ENCODE measurements around the gene MSI1. TPM values are rescaled to one million over a fixed set of nuclear protein-coding genes. Genes with fewer than 3 reads are reported as not detected.

The MSI1 gene
- total and polyA plus RNA-seq, 3 experiments from 2014 or later, result 0.22 TPM; not detected in 1

DNA sequence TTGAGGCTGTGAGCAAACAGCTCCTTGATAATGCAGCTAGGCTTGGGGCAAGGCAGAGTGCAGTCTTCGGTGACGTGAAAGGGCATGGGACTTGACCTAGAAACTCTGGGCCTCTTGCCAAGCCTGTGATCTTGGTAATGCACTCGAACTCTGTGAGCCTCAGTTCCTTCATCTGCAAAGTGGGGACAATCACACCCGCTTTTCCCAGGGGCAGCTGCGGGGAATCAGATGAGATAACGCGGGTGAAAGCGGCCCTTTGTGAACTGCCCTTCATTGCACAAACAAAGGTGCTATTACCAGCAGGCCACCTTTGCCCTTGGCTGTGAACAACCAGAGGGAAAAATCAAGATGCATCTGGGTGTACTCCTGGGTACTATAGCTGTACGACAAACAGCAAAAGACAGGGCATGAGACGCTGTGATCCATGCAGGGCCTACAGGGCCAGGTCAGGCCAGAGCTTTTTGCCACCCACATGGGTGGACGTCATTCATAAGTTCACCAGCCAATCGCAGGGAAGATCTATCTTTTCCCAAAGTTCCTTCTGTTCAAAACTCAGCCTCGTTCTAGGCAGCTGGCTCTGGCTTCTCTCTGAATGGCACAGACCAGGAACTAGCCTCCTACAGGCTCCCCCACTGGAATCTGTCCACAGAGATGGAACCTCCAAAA lies 3.2 kb downstream of the MSI1 start:
- ChIA-PET POLR2A (no interaction called here), CTCF (interaction anchor here (1.3 kb wide), 2 partner anchors 11 to 78 kb away, joined by 3 read pairs; no protein-coding TSS in a partner anchor)
- Mint-ChIP-seq H3K4me3 (peak overlapping the region in 2 of 7 donors; percentile 21 to 66), H3K4me1 (peaks cover 8 to 27% (median 20%) of the 10 kb centered on the region in 3 donors), H3K36me3 (no peaks in the 10 kb centered on the region), H3K27me3 (peaks cover 63 to 78% of the 10 kb centered on the region in 2 donors), H3K27ac (no peak overlapping the region), H3K9me3 (no peaks in the 10 kb centered on the region)
- Histone ChIP-seq H3K4me1 (ENCODE audit: insufficient read depth, low read length) (peaks cover 5% of the 10 kb centered on the region), H3K27me3 (ENCODE audit: insufficient read depth, low read length, poor library complexity, severe bottlenecking) (peaks cover 40% of the 10 kb centered on the region), H3K36me3 (ENCODE audit: insufficient read depth, low read length) (no peaks in the 10 kb centered on the region), H3K4me3 (ENCODE audit: low read length) (no peak overlapping the region), H3K27ac (ENCODE audit: low read depth, low read length) (no peak overlapping the region), H3K9me3 (ENCODE audit: low read length) (no peaks in the 10 kb centered on the region)
- DNase-seq, result no peak

DNA sequence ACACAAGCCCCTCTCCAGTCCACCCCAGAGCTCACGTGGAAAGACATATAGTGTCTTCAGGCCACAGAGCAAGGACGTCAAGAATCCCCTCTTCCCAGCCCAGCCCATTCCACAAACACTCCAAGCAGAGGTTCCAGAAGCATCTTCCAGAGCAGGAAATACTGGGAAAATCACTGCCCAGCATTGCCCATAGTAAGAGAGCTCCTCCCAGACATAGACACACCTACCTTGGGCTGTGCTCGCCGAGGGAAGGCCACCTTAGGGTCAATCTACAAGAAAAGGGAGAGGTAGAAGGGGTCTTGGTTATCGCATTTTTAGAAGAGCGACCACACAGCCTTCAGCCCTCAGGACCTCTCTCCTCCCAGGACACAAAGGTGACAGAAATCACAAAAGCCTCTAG lies 4.5 kb downstream of the MSI1 start:
- Histone ChIP-seq H3K36me3 (ENCODE audit: insufficient read depth, low read length) (no peaks in the 10 kb centered on the region), H3K4me1 (ENCODE audit: insufficient read depth, low read length) (peaks cover 2% of the 10 kb centered on the region), H3K4me3 (ENCODE audit: low read length) (no peak overlapping the region), H3K27me3 (ENCODE audit: insufficient read depth, low read length, poor library complexity, severe bottlenecking) (peaks cover 27% of the 10 kb centered on the region), H3K9me3 (ENCODE audit: low read length) (no peaks in the 10 kb centered on the region), H3K27ac (ENCODE audit: low read depth, low read length) (no peak overlapping the region)
- ChIA-PET CTCF (no interaction called here), POLR2A (no interaction called here)
- H3K4me1 Mint-ChIP-seq, result peaks cover 1 to 19% (median 13%) of the 10 kb centered on the region in 3 donors
- no peak overlapping the region for H3K27ac Mint-ChIP-seq
- DNase-seq, result no peak
- H3K36me3 Mint-ChIP-seq, result no peaks in the 10 kb centered on the region
- H3K4me3 Mint-ChIP-seq, result no peak overlapping the region
- H3K9me3 Mint-ChIP-seq, result no peaks in the 10 kb centered on the region
- H3K27me3 Mint-ChIP-seq, result peaks cover 58 to 76% of the 10 kb centered on the region in 2 donors

DNA sequence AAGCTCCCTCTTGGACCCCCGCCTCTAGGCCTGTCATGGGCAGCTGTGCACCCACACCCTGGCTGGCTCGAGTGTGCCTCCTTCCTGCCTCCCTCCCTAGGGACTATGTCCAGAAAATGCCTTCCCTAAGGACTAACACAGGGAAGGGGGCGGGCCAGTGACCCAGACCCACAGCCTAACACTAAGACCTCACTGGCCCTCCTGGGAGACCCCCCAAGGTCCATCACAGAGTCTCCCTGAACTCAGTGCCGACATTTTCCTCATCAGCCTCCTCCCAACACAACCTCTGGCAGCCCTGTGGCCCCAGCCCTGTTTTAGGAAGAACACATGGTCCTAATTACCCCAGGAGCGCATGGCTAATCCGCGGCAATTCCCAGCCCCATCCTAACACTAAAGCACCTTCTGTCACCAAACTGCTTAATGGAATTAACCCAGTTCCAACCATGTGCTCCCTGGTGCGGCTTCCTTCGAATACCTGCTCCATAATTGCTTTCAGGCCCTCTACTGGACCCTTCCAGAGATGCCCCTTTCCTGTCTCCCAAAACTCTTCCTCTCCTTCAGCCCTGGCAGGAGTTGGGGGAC lies 5.6 kb downstream of the MSI1 start:
- POLR2A ChIA-PET, result no interaction called here
- Histone ChIP-seq H3K9me3 (ENCODE audit: low read length) (no peaks in the 10 kb centered on the region), H3K4me3 (ENCODE audit: low read length) (no peak overlapping the region), H3K4me1 (ENCODE audit: insufficient read depth, low read length) (no peaks in the 10 kb centered on the region), H3K27ac (ENCODE audit: low read depth, low read length) (no peak overlapping the region), H3K27me3 (ENCODE audit: insufficient read depth, low read length, poor library complexity, severe bottlenecking) (peaks cover 25% of the 10 kb centered on the region), H3K36me3 (ENCODE audit: insufficient read depth, low read length) (no peaks in the 10 kb centered on the region)
- peak overlapping the region in 1 of 8 donors; percentile 27 for H3K27ac Mint-ChIP-seq
- no peak overlapping the region for H3K4me3 Mint-ChIP-seq
- CTCF ChIA-PET, result no interaction called here
- peaks cover 56 to 79% of the 10 kb centered on the region in 2 donors for H3K27me3 Mint-ChIP-seq
- peaks cover 0 to 17% (median 11%) of the 10 kb centered on the region in 3 donors for H3K4me1 Mint-ChIP-seq
- H3K9me3 Mint-ChIP-seq, result no peaks in the 10 kb centered on the region
- no peaks in the 10 kb centered on the region for H3K36me3 Mint-ChIP-seq
- DNase-seq, result no peak

DNA sequence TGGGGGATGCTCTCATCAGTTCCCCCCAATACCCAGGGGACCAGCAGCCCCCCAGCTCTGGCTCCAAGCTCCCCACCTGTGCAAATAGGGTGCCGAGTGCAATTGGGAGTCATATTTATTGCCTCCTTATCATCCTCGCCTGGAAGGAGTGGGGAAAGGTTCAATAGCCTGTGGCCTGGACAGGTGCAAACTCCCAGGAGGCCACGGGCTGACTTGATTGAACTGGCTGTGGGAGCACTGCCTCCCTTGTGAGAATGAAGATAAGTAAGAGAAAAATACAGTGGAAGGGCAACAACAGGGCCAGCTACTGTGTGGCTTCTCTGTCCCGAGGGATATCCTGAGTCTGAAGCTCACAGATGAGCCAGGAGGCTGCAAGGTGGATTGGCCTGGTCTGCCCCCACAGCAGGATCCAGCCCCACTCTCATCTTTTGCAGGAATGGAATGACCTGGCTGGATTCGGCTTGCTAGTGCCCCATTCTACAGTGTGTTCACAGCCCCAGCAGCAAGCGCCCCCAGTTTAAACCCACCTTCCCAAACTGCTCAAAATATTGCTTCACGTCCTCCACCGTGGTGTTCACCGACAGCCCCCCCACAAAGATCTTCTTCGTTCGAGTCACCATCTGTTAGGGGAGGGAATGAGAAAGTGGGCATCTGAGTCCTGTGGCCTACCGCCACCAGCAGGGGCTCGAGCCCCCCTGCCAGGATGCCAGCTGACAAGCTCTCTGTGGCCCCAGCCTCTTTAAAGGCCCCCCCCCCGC lies 6.3 kb downstream of the MSI1 start:
- H3K4me3 Mint-ChIP-seq, result no peak overlapping the region
- H3K27me3 Mint-ChIP-seq, result peaks cover 54 to 83% of the 10 kb centered on the region in 2 donors
- no peak for DNase-seq
- H3K4me1 ChIP-seq (ENCODE audit: insufficient read depth, low read length), result no peaks in the 10 kb centered on the region
- H3K27ac ChIP-seq (ENCODE audit: low read depth, low read length), result no peak overlapping the region
- H3K27ac Mint-ChIP-seq, result no peak overlapping the region
- no peaks in the 10 kb centered on the region for H3K36me3 ChIP-seq (ENCODE audit: insufficient read depth, low read length)
- H3K36me3 Mint-ChIP-seq, result no peaks in the 10 kb centered on the region
- ChIA-PET CTCF (no interaction called here), POLR2A (interaction anchor here (0.6 kb wide), 1 partner anchor 166 kb away, joined by 4 read pairs; the partner anchor contains the start of gene COQ5)
- no peak overlapping the region for H3K4me3 ChIP-seq (ENCODE audit: low read length)
- H3K4me1 Mint-ChIP-seq, result peaks cover 0 to 14% (median 10%) of the 10 kb centered on the region in 3 donors
- H3K9me3 ChIP-seq (ENCODE audit: low read length), result no peaks in the 10 kb centered on the region
- peaks cover 23% of the 10 kb centered on the region for H3K27me3 ChIP-seq (ENCODE audit: insufficient read depth, low read length, poor library complexity, severe bottlenecking)
- H3K9me3 Mint-ChIP-seq, result no peaks in the 10 kb centered on the region

DNA sequence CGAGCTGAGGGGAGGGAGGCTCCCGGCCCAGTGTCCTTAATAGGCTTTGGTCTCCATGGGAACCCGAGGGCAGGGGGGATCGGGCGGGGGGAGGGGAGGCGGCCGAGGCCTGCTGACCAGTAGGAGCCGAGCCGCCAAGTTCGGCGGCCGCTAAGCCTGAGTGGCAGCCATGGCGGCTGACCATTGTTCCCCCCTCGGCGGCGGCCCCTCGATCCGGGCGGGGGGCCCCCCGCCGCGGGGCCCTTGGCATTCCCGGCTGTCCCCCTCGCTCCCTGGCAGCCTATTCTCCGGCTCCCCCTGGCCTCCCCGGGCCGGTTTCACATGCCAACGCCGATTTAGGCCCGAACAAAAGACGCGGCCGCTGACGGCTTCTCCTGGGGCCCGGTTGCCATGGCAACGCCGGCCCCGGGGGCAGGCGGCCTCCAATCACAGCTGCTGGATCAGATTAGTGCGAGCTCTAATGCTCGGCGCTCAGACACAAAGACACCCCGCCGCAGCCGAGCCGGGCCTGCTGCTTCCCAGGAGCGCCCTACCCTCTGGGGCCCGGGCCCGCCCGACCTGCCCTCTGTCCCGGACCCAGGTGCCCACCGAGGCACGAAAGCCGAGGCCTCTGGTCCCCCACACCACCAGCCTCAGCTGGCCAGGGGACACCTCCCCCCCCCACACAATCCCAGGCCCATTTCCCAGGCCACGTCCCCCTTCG lies 7.3 kb downstream of the MSI1 start:
- no peaks in the 10 kb centered on the region for H3K9me3 Mint-ChIP-seq
- Histone ChIP-seq H3K27me3 (ENCODE audit: insufficient read depth, low read length, poor library complexity, severe bottlenecking) (peaks cover 14% of the 10 kb centered on the region), H3K9me3 (ENCODE audit: low read length) (no peaks in the 10 kb centered on the region), H3K27ac (ENCODE audit: low read depth, low read length) (no peak overlapping the region), H3K4me3 (ENCODE audit: low read length) (no peak overlapping the region), H3K36me3 (ENCODE audit: insufficient read depth, low read length) (no peaks in the 10 kb centered on the region), H3K4me1 (ENCODE audit: insufficient read depth, low read length) (no peaks in the 10 kb centered on the region)
- ChIA-PET CTCF (interaction anchor here (0.9 kb wide), 1 partner anchor 105 kb away, joined by 3 read pairs; no protein-coding TSS in a partner anchor), POLR2A (no interaction called here)
- H3K27ac Mint-ChIP-seq, result no peak overlapping the region
- DNase-seq, result peak in 1 of 5 donors; percentile 15
- H3K27me3 Mint-ChIP-seq, result peaks cover 45 to 83% of the 10 kb centered on the region in 2 donors
- H3K36me3 Mint-ChIP-seq, result no peaks in the 10 kb centered on the region
- peaks cover 0 to 4% (median 2%) of the 10 kb centered on the region in 3 donors for H3K4me1 Mint-ChIP-seq
- peak overlapping the region in 1 of 7 donors; percentile 67 for H3K4me3 Mint-ChIP-seq

DNA sequence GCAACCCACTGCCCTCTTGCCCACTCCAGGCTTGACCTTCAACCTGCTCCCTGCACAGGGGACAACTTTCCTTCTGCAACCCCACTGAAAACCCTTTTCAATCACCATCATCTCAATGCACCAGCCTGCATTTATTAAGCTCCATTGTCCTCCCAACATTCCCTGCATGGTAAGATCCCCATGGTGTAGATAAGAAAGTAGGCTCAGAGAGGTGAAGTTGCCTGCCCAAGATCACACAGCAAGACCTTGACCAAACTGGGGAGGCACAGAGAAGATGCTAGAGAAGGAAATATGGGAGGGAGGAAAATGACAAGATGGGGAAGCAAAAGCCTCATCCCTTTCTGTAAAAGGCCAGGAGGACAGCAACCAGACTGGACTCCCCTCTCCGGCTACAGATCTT lies 9.8 kb downstream of the MSI1 start:
- H3K27me3 Mint-ChIP-seq, result peaks cover 26 to 65% of the 10 kb centered on the region in 2 donors
- no peak overlapping the region for H3K27ac ChIP-seq (ENCODE audit: low read depth, low read length)
- H3K4me3 ChIP-seq (ENCODE audit: low read length), result no peak overlapping the region
- no peaks in the 10 kb centered on the region for H3K4me1 ChIP-seq (ENCODE audit: insufficient read depth, low read length)
- ChIA-PET POLR2A (no interaction called here), CTCF (interaction anchor here (0.6 kb wide), 1 partner anchor 65 kb away, joined by 5 read pairs; no protein-coding TSS in a partner anchor)
- no peaks in the 10 kb centered on the region for H3K9me3 ChIP-seq (ENCODE audit: low read length)
- H3K36me3 ChIP-seq (ENCODE audit: insufficient read depth, low read length), result no peaks in the 10 kb centered on the region
- H3K27me3 ChIP-seq (ENCODE audit: insufficient read depth, low read length, poor library complexity, severe bottlenecking), result peaks cover 8% of the 10 kb centered on the region
- H3K36me3 Mint-ChIP-seq, result no peaks in the 10 kb centered on the region
- no peaks in the 10 kb centered on the region for H3K9me3 Mint-ChIP-seq
- H3K4me1 Mint-ChIP-seq, result peaks cover 0 to 4% (median 2%) of the 10 kb centered on the region in 3 donors
- H3K27ac Mint-ChIP-seq, result no peak overlapping the region
- no peak overlapping the region for H3K4me3 Mint-ChIP-seq
- no peak for DNase-seq

DNA sequence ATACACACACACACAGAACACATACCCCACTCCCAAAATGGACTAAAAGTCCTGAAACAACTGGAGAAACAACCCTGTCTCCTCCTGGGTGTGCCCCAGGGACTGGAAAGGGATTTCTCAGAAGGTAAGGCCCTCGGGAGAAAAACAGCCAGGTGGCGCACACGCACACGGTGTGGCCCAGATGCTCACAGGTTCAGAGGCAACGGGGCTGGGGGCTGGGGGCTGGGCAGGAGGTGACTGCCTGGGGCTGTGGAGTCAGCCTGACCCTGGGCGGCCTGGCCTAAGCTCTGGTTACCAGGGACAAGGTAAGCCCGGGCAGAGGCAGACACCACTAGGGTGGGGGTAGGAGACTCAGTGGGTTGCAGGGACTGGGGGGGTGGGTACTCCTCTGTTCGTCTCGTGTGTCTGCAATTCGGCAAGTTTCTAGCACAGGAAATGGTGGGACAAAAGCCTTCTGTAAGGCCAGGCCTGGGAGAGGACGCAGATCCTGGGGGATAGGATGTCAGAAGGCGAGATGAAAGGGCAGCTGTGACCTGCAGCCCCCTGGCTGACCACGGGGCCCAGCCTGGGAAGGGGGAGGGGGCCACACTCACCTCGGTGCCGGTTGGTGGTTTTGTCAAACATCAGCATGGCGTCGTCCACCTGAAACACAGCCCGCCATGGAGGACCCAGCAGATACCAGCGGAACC lies 10.4 kb downstream of the MSI1 start:
- CTCF ChIA-PET, result interaction anchor here (0.6 kb wide), 1 partner anchor 65 kb away, joined by 5 read pairs; no protein-coding TSS in a partner anchor
- Mint-ChIP-seq H3K27ac (no peak overlapping the region), H3K36me3 (no peaks in the 10 kb centered on the region), H3K4me1 (peaks cover 0 to 4% (median 2%) of the 10 kb centered on the region in 3 donors), H3K27me3 (peaks cover 22 to 63% of the 10 kb centered on the region in 2 donors), H3K4me3 (no peak overlapping the region), H3K9me3 (no peaks in the 10 kb centered on the region)
- Histone ChIP-seq H3K27ac (ENCODE audit: low read depth, low read length) (no peak overlapping the region), H3K4me3 (ENCODE audit: low read length) (no peak overlapping the region), H3K4me1 (ENCODE audit: insufficient read depth, low read length) (no peaks in the 10 kb centered on the region), H3K27me3 (ENCODE audit: insufficient read depth, low read length, poor library complexity, severe bottlenecking) (peaks cover 8% of the 10 kb centered on the region), H3K9me3 (ENCODE audit: low read length) (no peaks in the 10 kb centered on the region), H3K36me3 (ENCODE audit: insufficient read depth, low read length) (no peaks in the 10 kb centered on the region)
- DNase-seq, result no peak
- POLR2A ChIA-PET, result no interaction called here
